Stimulated activated CD4-positive, alpha-beta T cell treated with anti-CD3 and anti-CD28 coated beads, Interleukin-1b, Interleukin-23, amount 100 ng/mL, for 1 hour (primary cell): Measurements from ENCODE around the gene ATP5IF1.

Experiments used
- DNase-seq, 2 donors: peaks; one replicate each; pipeline ENCODE4 v3.0.0-alpha.2; 2020; ENCODE audit warnings: low read depth in 2 of 2

Gene ATP5IF1

DNA sequence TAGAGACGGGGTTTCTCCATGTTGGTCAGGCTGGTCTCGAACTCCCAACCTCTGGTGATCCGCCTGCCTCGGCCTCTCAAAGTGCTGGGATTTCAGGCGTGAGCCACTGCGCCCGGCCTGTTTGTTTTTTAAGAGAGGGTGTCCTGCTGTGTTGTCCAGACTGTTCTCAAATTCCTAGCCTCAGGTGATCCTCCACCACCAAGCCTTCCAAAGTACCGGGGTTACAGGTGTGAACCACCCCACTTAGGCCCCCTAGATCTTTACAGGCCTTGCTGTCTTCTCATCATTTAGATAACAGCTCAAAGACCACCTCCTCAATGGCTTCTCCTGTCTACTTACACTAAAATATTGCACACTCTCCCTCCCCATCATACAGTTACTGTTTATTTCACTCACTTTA, 29.7 kb downstream of the ATP5IF1 start:
- DNase-seq = no peak

- DNase-seq = no peak
Measured at GRCh38 chr1:28266920-28267322, 31.0 kb downstream of the ATP5IF1 start.

DNA sequence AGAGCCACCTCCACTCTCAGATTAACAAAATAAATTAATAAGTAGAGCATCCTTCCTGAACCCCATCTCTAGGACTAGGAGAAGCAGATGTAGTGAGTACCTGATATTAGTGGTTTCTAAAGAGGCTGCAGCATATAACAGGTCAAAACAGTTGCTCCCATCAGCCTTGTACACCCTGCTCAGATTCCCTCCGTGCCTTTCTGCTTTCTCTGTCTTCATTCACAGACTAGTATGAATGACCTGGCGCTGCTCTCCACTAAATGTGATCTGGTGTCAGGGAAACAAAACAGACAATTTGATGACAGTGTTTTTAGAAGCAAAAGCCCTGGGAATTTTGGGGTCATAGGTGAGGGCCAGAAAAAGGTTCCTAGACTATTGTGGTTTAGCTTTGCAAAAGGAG, 31.7 kb downstream of the ATP5IF1 start:
- no peak for DNase-seq

DNA sequence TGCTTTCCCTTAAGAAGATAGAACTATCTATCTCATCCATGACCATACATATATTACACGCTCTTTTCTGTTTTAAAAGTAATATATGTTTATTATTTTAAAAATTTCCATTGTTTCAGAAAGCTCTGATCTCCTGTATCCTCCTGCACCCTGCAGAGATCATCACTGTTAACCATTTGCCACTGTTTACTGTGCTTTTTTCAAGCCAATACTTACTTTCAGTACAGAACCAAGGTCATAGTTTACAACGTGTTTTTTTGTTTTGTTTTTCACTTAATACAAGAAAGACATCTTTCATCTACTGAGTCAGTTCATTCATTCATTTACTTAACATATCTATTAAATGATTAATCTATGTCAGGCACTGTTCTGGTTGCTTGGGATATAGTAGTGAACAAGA, 33.6 kb downstream of the ATP5IF1 start:
- DNase-seq = no peak

GRCh38 chr1:28272215-28272852, 36.4 kb downstream of the ATP5IF1 start:
- no peak for DNase-seq

- DNase-seq = no peak
Measured at GRCh38 chr1:28273216-28273860, 37.4 kb downstream of the ATP5IF1 start.

DNA sequence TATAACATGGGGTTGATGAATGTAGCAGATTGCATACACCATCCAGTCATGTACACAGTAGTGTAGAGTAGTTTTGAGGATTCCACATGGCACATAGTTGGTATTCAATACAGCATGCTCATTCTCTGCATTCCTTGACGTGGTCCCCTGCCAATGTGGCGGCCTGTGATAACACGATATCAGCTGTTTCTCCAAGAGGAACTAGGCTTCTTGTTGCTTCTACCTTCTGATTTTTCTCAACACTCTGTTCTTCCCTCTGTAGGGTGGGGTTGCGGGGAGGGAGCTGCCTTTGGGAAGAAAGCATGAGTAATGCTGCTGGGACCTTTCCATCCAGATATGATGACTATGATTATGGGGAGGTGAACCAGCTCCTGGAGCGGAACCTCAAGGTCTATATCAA, 42.8 kb downstream of the ATP5IF1 start:
- no peak for DNase-seq

GRCh38 chr1:28279721-28280120, 43.8 kb downstream of the ATP5IF1 start:
- DNase-seq = no peak

DNA sequence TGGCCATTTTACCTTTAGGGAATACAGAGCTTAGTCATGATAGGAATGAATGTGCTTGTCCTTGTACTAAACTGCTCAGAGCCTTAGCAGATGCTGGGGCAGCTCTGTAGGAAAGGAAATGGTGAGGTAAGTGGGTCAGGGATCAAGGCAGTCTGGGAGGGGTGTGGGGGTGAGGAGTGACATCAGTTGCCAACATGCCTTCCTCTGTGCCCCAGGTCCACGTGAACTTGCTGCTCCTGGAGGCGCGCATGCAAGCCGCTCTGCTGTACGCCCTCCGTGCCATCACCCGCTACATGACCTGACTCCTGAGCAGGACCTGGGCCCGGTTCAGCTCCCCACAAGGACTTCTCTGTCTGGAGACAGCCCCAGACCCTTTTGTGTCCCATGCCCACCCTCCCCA, 44.6 kb downstream of the ATP5IF1 start:
- DNase-seq = no peak

GRCh38 chr1:28280977-28281381, 45.1 kb downstream of the ATP5IF1 start:
- no peak for DNase-seq

GRCh38 chr1:28281608-28282425, 45.9 kb downstream of the ATP5IF1 start:
- no peak for DNase-seq

- DNase-seq = no peak
Measured at GRCh38 chr1:28282426-28283407, 46.8 kb downstream of the ATP5IF1 start.

DNA sequence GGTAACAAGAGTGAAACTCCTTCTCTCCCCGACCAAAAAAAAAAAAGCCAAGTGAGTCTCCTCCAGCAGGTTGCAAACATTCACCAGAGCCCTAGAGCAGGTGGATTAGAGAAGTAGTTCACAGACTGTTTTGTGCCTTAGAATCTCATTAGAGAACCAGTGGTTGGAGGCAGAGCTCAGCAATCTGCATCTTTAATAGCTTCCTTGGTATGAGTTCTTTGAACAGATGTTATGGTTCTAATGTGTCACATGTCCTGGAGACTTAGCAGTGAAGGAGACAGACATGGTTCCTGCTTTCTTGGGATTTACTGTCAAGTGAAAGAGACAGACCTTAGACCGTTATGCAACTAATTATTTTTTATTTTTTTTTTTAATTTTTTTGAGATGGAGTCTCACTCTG, 50.2 kb downstream of the ATP5IF1 start:
- DNase-seq = no peak
